ENCODE results near the gene NT5C1B.

The NT5C1B gene

GRCh38 chr2:18558458-18558857 is 30.9 kb downstream of the NT5C1B start:
- Mint-ChIP-seq H3K9me3 (peaks cover 9% of the 10 kb centered on the region), H3K36me3 (ENCODE audit: low read depth) (peaks cover 47% of the 10 kb centered on the region), H3K4me1 (peaks cover 40% of the 10 kb centered on the region), H3K27me3 (ENCODE audit: low read depth) (no peaks in the 10 kb centered on the region), H3K4me3 (peak overlapping the region; percentile 91 to 99 (median 98)), H3K27ac (peak overlapping the region; percentile 92 to 98 (median 98))
- TF ChIP-seq CTCF (IDR thresholded peaks at IDR 0.05; ENCODE audit: unreplicated experiment in 3 of 3) = no peak

GRCh38 chr2:18557121-18557520 is 32.2 kb downstream of the NT5C1B start:
- TF ChIP-seq CTCF (IDR thresholded peaks at IDR 0.05; ENCODE audit: unreplicated experiment in 3 of 3) = no peak
- no peaks in the 10 kb centered on the region for H3K27me3 Mint-ChIP-seq (ENCODE audit: low read depth)
- H3K36me3 Mint-ChIP-seq (ENCODE audit: low read depth) = peaks cover 49% of the 10 kb centered on the region

GRCh38 chr2:18552351-18553077 is 36.9 kb downstream of the NT5C1B start:
- no peaks in the 10 kb centered on the region for H3K9me3 Mint-ChIP-seq
- no peak for TF ChIP-seq CTCF (IDR thresholded peaks at IDR 0.05; ENCODE audit: unreplicated experiment in 3 of 3)
- peaks cover 44% of the 10 kb centered on the region for H3K4me1 Mint-ChIP-seq
- no peaks in the 10 kb centered on the region for H3K27me3 Mint-ChIP-seq (ENCODE audit: low read depth)
- peaks cover 56% of the 10 kb centered on the region for H3K36me3 Mint-ChIP-seq (ENCODE audit: low read depth)
- H3K4me3 Mint-ChIP-seq = no peak overlapping the region
- H3K27ac Mint-ChIP-seq = peak overlapping the region in 1 of 3 experiments; percentile 39

More at GRCh38 chr2:18557121-18557520, 32.2 kb downstream of the NT5C1B start:
- Mint-ChIP-seq H3K4me1 (peaks cover 49% of the 10 kb centered on the region), H3K27ac (no peak overlapping the region), H3K9me3 (peaks cover 5% of the 10 kb centered on the region), H3K4me3 (peak overlapping the region; percentile 42 to 72 (median 46))

GRCh38 chr2:18551623-18552022 is 37.7 kb downstream of the NT5C1B start:
- Mint-ChIP-seq H3K4me3 (no peak overlapping the region), H3K36me3 (ENCODE audit: low read depth) (peaks cover 48% of the 10 kb centered on the region), H3K4me1 (peaks cover 44% of the 10 kb centered on the region), H3K9me3 (no peaks in the 10 kb centered on the region), H3K27me3 (ENCODE audit: low read depth) (no peaks in the 10 kb centered on the region), H3K27ac (peak overlapping the region in 2 of 3 experiments; percentile 39 to 70)
- TF ChIP-seq CTCF (IDR thresholded peaks at IDR 0.05; ENCODE audit: unreplicated experiment in 3 of 3) = no peak

GRCh38 chr2:18551169-18551568 is 38.2 kb downstream of the NT5C1B start:
- Mint-ChIP-seq H3K27ac (peak overlapping the region in 2 of 3 experiments; percentile 39 to 70), H3K9me3 (no peaks in the 10 kb centered on the region), H3K36me3 (ENCODE audit: low read depth) (peaks cover 44% of the 10 kb centered on the region), H3K4me3 (no peak overlapping the region), H3K4me1 (peaks cover 44% of the 10 kb centered on the region), H3K27me3 (ENCODE audit: low read depth) (no peaks in the 10 kb centered on the region)
- TF ChIP-seq CTCF (IDR thresholded peaks at IDR 0.05; ENCODE audit: unreplicated experiment in 3 of 3) = no peak

GRCh38 chr2:18550433-18550832 is 38.9 kb downstream of the NT5C1B start:
- Mint-ChIP-seq H3K4me3 (no peak overlapping the region), H3K4me1 (peaks cover 49% of the 10 kb centered on the region), H3K27me3 (ENCODE audit: low read depth) (no peaks in the 10 kb centered on the region), H3K9me3 (no peaks in the 10 kb centered on the region), H3K27ac (no peak overlapping the region), H3K36me3 (ENCODE audit: low read depth) (peaks cover 40% of the 10 kb centered on the region)
- no peak for TF ChIP-seq CTCF (IDR thresholded peaks at IDR 0.05; ENCODE audit: unreplicated experiment in 3 of 3)
